OCI-LY1 (cell line): ENCODE measurements around the gene USP6NL.

Source experiments
- H2AFZ ChIP-seq: fragments of 200-600 bp; sonication (generic), shearing (Covaris generic); 2 replicates; pipeline ENCODE4 v1.6.0; 2014; ENCODE audit warnings: antibody characterized with exemption, mild to moderate bottlenecking, low read length
- H3F3A ChIP-seq: fragments of 200-600 bp; sonication (generic), shearing (Covaris generic); 2 replicates; pipeline ENCODE4 v1.6.0; 2014; ENCODE audit warnings: mild to moderate bottlenecking, antibody characterized with exemption, low read length, moderate library complexity; ENCODE audit not compliant: insufficient read depth
- H3K27ac ChIP-seq: fragments of 200-600 bp; sonication (generic); 2 replicates; pipeline ENCODE4 v1.5.1; 2014; ENCODE audit warnings: low read length, mixed run types, mild to moderate bottlenecking, low read depth; ENCODE audit not compliant: poor library complexity, severe bottlenecking
- H3K27me3 ChIP-seq: fragments of 200-600 bp; sonication (generic); 2 replicates; pipeline ENCODE4 v1.6.0; 2014; ENCODE audit warnings: antibody characterized with exemption, mild to moderate bottlenecking, low read length, moderate library complexity; ENCODE audit not compliant: insufficient read depth
- H3K36me3 ChIP-seq: fragments of 200-600 bp; sonication (generic); 2 replicates; pipeline ENCODE4 v1.6.1; 2014; ENCODE audit warnings: mild to moderate bottlenecking, antibody characterized with exemption, low read length, moderate library complexity, mixed read lengths; ENCODE audit not compliant: insufficient read depth
- H3K4me1 ChIP-seq: fragments of 200-600 bp; sonication (generic); 2 replicates; pipeline ENCODE4 v1.5.1; 2014; ENCODE audit warnings: mild to moderate bottlenecking, low read length, moderate library complexity; ENCODE audit not compliant: insufficient read depth, severe bottlenecking
- H3K4me2 ChIP-seq: fragments of 200-600 bp; sonication (generic), shearing (Covaris generic); 2 replicates; pipeline ENCODE4 v1.6.1; 2014; ENCODE audit warnings: low read length
- H3K4me3 ChIP-seq: fragments of 200-600 bp; sonication (generic); 2 replicates; pipeline ENCODE4 v1.5.1; 2014; ENCODE audit warnings: low read length, low read depth, mild to moderate bottlenecking, mixed read lengths; ENCODE audit not compliant: poor library complexity, severe bottlenecking
- H3K79me2 ChIP-seq: fragments of 200-600 bp; shearing (Covaris generic); 2 replicates; pipeline ENCODE4 v1.6.1; 2016; ENCODE audit warnings: mixed run types, low read length, mixed read lengths; ENCODE audit not compliant: insufficient read depth
- H3K9ac ChIP-seq: fragments of 200-600 bp; sonication (generic), shearing (Covaris generic); 2 replicates; pipeline ENCODE4 v1.6.1; 2014; ENCODE audit warnings: mild to moderate bottlenecking, low read length, mixed read lengths
- H3K9me2 ChIP-seq: fragments of 200-600 bp; sonication (generic), shearing (Covaris generic); 2 replicates; pipeline ENCODE4 v1.6.1; 2014; ENCODE audit warnings: low read depth, mild to moderate bottlenecking, low read length, mixed read lengths
- H3K9me3 ChIP-seq: fragments of 200-600 bp; shearing (Covaris generic); 2 replicates; pipeline ENCODE4 v1.6.1; 2014; ENCODE audit warnings: low read length, mixed read lengths
- H4K20me1 ChIP-seq: fragments of 200-600 bp; sonication (generic), shearing (Covaris generic); 2 replicates; pipeline ENCODE4 v1.6.0; 2016; ENCODE audit warnings: mild to moderate bottlenecking, low read length; ENCODE audit not compliant: insufficient read depth
- CTCF ChIP-seq: fragments of 200-600 bp; sonication (generic), shearing (Covaris generic); IDR thresholded peaks from 2 replicates; pipeline ENCODE4 v1.5.1; 2017; ENCODE audit warnings: mild to moderate bottlenecking, antibody characterized with exemption, low read length, moderate library complexity, mixed read lengths
- EZH2 ChIP-seq: fragments of 200-600 bp; sonication (generic), shearing (Covaris generic); IDR thresholded peaks from 2 replicates; pipeline ENCODE4 v1.8.0; 2017; ENCODE audit warnings: borderline replicate concordance, mixed run types, mild to moderate bottlenecking, antibody characterized with exemption, low read length, moderate library complexity, mixed read lengths

USP6NL gene

GRCh38 chr10:11491087-11491486, 120.4 kb downstream of the USP6NL start:
- no peaks in the 10 kb centered on the region; the same call in 1 of the 2 replicates for H3K36me3 ChIP-seq
- no peak overlapping the region for H3K9ac ChIP-seq
- H3K4me3 ChIP-seq, result no peak overlapping the region
- no peaks in the 10 kb centered on the region for H4K20me1 ChIP-seq
- no peaks in the 10 kb centered on the region for H3F3A ChIP-seq
- H3K9me2 ChIP-seq, result no peaks in the 10 kb centered on the region
- H3K27ac ChIP-seq, result no peak overlapping the region
- H3K27me3 ChIP-seq, result no peaks in the 10 kb centered on the region
- no peaks in the 10 kb centered on the region for H3K9me3 ChIP-seq
- no peak overlapping the region for H3K4me2 ChIP-seq
- TF ChIP-seq CTCF (no peak), EZH2 (no peak)
- no peaks in the 10 kb centered on the region for H3K4me1 ChIP-seq
- H2AFZ ChIP-seq, result no peak overlapping the region
- no peaks in the 10 kb centered on the region for H3K79me2 ChIP-seq

GRCh38 chr10:11489591-11489990, 121.9 kb downstream of the USP6NL start:
- H3K27ac ChIP-seq, result no peak overlapping the region
- H3K79me2 ChIP-seq, result no peaks in the 10 kb centered on the region
- H4K20me1 ChIP-seq, result no peaks in the 10 kb centered on the region
- no peak overlapping the region for H3K4me2 ChIP-seq
- H3K9me2 ChIP-seq, result no peaks in the 10 kb centered on the region
- H3K4me1 ChIP-seq, result no peaks in the 10 kb centered on the region
- H3K9ac ChIP-seq, result no peak overlapping the region
- no peaks in the 10 kb centered on the region for H3K27me3 ChIP-seq
- no peaks in the 10 kb centered on the region for H3F3A ChIP-seq
- no peaks in the 10 kb centered on the region for H3K9me3 ChIP-seq
- no peak overlapping the region for H2AFZ ChIP-seq
- H3K36me3 ChIP-seq, result peaks cover 4% of the 10 kb centered on the region; the same call in 1 of the 2 replicates
- H3K4me3 ChIP-seq, result no peak overlapping the region
- TF ChIP-seq CTCF, result no peak
- no peak for TF ChIP-seq EZH2

GRCh38 chr10:11488126-11488525, 123.3 kb downstream of the USP6NL start:
- Histone ChIP-seq H2AFZ (no peak overlapping the region), H3K79me2 (no peaks in the 10 kb centered on the region), H3K36me3 (peaks cover 6% of the 10 kb centered on the region; the same call in 1 of the 2 replicates), H3K4me2 (no peak overlapping the region), H3F3A (no peaks in the 10 kb centered on the region), H3K9me3 (no peaks in the 10 kb centered on the region), H3K4me3 (no peak overlapping the region), H3K27me3 (no peaks in the 10 kb centered on the region), H3K4me1 (no peaks in the 10 kb centered on the region), H3K9me2 (no peaks in the 10 kb centered on the region), H3K27ac (no peak overlapping the region), H4K20me1 (no peaks in the 10 kb centered on the region), H3K9ac (no peak overlapping the region)
- TF ChIP-seq EZH2, result no peak
- no peak for TF ChIP-seq CTCF
